Breast epithelium (tissue), 3 donors: ENCODE data around the gene CNTNAP2.

Source experiments
- CTCF ChIP-seq, 3 donors: fragments of 450-650 bp; IDR thresholded peaks; one replicate each; pipeline ENCODE4 v1.5.1; 2016 to 2017; ENCODE audit warnings: antibody characterized with exemption in 3 of 3, mild to moderate bottlenecking in 3 of 3, moderate library complexity in 3 of 3
- POLR2A ChIP-seq: fragments of 450-650 bp; IDR thresholded peaks from one replicate; pipeline ENCODE4 v1.6.1; 2016; ENCODE audit warnings: antibody characterized with exemption, mild to moderate bottlenecking, moderate library complexity

- TF ChIP-seq CTCF (IDR thresholded peaks at IDR 0.05) (no peak), POLR2A (no peak)
Measured at GRCh38 chr7:147400925-147401324, 1284.3 kb downstream of the CNTNAP2 start.
